GM06990 (cell line): ENCODE results near the gene SP3.

Source experiments
- DNase-seq: peaks from one replicate; pipeline ENCODE4 v3.0.0-alpha.2; 2011; ENCODE audit not compliant: insufficient read length; ENCODE audit errors: extremely low read depth
- H3K27me3 ChIP-seq: replicated peaks from 2 replicates; pipeline ENCODE4 v1.6.0; 2011; ENCODE audit warnings: low read length; ENCODE audit not compliant: control insufficient read depth, insufficient read depth
- H3K36me3 ChIP-seq: 2 replicates; pipeline ENCODE4 v1.5.1; 2011; ENCODE audit warnings: low read length; ENCODE audit not compliant: control insufficient read depth, insufficient read depth
- H3K4me3 ChIP-seq: replicated peaks from 2 replicates; pipeline ENCODE4 v1.5.1; 2011; ENCODE audit warnings: low read depth, mild to moderate bottlenecking, control low read depth, low read length
- CTCF ChIP-seq: IDR thresholded peaks from 2 replicates; pipeline ENCODE4 v1.5.1; 2011; ENCODE audit warnings: low read length, control low read depth, mild to moderate bottlenecking, inconsistent platforms; ENCODE audit not compliant: insufficient read depth, poor library complexity, severe bottlenecking

The SP3 gene

DNA sequence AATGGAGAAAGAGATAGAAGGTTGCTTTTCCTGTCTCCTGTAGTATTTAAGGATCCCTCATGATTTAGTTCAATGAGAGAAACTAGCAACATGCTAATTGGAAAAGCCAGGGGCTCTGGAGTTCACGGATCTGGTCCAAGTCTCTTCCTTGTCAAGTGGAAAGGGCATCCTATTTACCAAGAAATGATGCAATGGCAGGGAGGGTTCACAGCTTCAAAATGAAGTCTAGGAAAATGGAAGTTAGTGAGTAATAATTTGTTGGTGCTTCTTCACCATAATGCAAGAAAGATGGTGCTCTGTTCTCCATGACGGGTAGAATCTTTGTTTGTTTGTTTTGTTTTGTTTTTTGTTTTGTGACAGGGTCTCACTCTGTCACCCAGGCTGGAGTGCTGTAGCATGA, 34.6 kb upstream of the SP3 start:
- H3K27me3 ChIP-seq: no peaks in the 10 kb centered on the region
- no peaks in the 10 kb centered on the region for H3K36me3 ChIP-seq
- no peak overlapping the region for H3K4me3 ChIP-seq
- no peak for TF ChIP-seq CTCF
- DNase-seq: no peak

DNA sequence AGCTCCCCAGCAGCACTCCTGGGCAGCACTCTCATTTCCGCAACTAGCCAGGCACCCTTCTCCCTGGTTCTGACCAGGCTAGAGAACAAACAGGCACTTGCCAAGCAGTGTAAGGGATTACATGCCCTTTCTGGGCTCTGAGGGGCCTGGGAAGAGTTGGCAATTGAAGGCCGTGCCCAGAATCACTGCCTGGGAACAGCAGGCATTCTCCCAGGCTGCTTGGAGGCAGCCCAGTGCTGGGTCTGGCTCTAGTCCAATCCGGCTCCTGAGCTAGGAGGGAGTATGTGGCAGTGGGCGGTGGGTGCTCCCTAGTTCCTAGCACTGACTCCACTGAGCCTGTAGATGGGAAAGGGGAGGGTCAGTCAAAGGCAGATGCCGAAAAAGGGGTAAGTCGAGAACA, 34.1 kb upstream of the SP3 start:
- Histone ChIP-seq H3K27me3 (no peaks in the 10 kb centered on the region), H3K4me3 (no peak overlapping the region), H3K36me3 (no peaks in the 10 kb centered on the region)
- no peak for TF ChIP-seq CTCF
- no peak for DNase-seq

DNA sequence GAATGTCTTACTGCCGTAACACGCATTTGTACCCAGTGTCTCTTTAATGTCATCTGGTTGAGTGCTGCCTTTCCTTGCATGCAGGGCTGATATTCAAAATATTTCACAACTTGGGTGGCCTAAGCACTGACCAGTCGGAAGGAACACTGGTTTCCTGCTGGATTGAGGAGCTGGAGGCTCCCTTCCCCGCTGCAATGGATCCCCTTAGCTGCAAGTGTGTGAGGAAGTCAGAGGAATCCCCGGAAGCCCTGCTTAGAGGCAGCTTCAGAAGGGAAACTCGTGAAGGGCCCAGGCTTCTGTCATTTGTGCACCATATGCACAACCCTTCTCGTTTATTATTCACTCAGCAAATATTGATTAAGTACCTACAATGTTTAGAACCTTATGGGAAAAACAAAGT, 33.2 kb upstream of the SP3 start:
- no peak for TF ChIP-seq CTCF
- DNase-seq: no peak

GRCh38 chr2:173997753-173998152, 32.6 kb upstream of the SP3 start:
- Histone ChIP-seq H3K36me3 (no peaks in the 10 kb centered on the region), H3K27me3 (no peaks in the 10 kb centered on the region), H3K4me3 (no peak overlapping the region)
- no peak for DNase-seq
- TF ChIP-seq CTCF: no peak

More for the DNA sequence above, 33.2 kb upstream of the SP3 start:
- H3K4me3 ChIP-seq: no peak overlapping the region
- H3K27me3 ChIP-seq: no peaks in the 10 kb centered on the region
- H3K36me3 ChIP-seq: no peaks in the 10 kb centered on the region

GRCh38 chr2:173997269-173997668, 32.1 kb upstream of the SP3 start:
- TF ChIP-seq CTCF: no peak
- DNase-seq: peak; percentile 52
- H3K27me3 ChIP-seq: no peaks in the 10 kb centered on the region

DNA sequence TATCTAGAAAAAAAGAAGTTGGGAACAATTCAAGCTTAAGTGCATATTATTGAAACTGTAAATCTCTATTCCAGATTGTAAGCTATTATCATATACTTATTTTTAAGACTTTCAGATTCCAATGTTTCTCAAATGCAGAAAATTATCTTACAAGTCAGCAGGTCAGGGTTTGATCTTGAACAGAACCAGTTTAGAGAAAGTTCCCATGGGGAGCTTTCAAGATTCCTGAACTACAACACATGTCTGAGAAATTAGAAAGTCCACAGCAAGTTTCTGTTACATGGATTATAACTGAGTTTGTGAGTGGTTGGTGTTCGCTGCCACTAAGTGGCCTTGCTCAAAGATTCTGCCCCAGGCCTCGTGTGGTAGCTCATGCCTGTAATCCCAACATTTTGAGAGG, 31.6 kb upstream of the SP3 start:
- TF ChIP-seq CTCF: no peak
- Histone ChIP-seq H3K36me3 (no peaks in the 10 kb centered on the region), H3K4me3 (no peak overlapping the region), H3K27me3 (no peaks in the 10 kb centered on the region)
- no peak for DNase-seq

More at GRCh38 chr2:173997269-173997668, 32.1 kb upstream of the SP3 start:
- Histone ChIP-seq H3K4me3 (no peak overlapping the region), H3K36me3 (no peaks in the 10 kb centered on the region)
